Measurements from ENCODE around the gene KRTAP10-10. TPM values are rescaled to one million over a fixed set of nuclear protein-coding genes. Genes with fewer than 3 reads are reported as not detected.
"Not testable (repeated sequence)": the region's sequence is repeated elsewhere in the genome, so short reads cannot be mapped to it uniquely, and the experiment has no call there.

Gene KRTAP10-10
- total RNA-seq, 1 donor from 2014 or later, result not detected

DNA sequence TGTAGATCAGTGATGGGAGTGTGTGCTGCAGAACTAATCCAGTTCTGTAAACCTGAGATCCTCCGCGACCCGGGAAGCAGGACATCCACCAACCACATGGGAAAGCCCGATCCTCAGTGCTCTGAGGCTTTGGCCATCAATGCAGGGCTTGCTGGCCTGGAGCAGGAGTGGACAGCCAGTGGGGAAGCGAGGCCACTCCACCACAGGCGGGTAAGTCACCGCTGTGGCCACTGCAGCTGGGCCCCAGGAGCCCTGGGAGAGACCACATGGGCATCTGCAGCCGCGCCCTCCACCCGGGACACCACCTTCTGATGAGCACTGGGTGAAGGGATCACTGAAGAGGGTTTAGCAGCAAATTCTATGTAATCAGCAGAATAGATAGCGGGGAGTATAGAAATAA, 44.0 kb downstream of the KRTAP10-10 start:
- Mint-ChIP-seq H3K4me3 (no peak overlapping the region), H3K9me3 (no peaks in the 10 kb centered on the region), H3K36me3 (ENCODE audit: low read depth) (no peaks in the 10 kb centered on the region), H3K4me1 (no peaks in the 10 kb centered on the region), H3K27ac (no peak overlapping the region), H3K27me3 (peaks cover 36% of the 10 kb centered on the region)
- ChIA-PET CTCF (no interaction called here), POLR2A (no interaction called here)
- ATAC-seq (ENCODE audit: low read depth) (no peak), DNase-seq (no peak)
- intact Hi-C loops (cut with micrococcal nuclease), result no loop called here
- TF ChIP-seq, protein P1, sequence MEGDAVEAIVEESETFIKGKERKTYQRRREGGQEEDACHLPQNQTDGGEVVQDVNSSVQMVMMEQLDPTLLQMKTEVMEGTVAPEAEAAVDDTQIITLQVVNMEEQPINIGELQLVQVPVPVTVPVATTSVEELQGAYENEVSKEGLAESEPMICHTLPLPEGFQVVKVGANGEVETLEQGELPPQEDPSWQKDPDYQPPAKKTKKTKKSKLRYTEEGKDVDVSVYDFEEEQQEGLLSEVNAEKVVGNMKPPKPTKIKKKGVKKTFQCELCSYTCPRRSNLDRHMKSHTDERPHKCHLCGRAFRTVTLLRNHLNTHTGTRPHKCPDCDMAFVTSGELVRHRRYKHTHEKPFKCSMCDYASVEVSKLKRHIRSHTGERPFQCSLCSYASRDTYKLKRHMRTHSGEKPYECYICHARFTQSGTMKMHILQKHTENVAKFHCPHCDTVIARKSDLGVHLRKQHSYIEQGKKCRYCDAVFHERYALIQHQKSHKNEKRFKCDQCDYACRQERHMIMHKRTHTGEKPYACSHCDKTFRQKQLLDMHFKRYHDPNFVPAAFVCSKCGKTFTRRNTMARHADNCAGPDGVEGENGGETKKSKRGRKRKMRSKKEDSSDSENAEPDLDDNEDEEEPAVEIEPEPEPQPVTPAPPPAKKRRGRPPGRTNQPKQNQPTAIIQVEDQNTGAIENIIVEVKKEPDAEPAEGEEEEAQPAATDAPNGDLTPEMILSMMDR (IDR thresholded peaks at IDR 0.05), result no peak

DNA sequence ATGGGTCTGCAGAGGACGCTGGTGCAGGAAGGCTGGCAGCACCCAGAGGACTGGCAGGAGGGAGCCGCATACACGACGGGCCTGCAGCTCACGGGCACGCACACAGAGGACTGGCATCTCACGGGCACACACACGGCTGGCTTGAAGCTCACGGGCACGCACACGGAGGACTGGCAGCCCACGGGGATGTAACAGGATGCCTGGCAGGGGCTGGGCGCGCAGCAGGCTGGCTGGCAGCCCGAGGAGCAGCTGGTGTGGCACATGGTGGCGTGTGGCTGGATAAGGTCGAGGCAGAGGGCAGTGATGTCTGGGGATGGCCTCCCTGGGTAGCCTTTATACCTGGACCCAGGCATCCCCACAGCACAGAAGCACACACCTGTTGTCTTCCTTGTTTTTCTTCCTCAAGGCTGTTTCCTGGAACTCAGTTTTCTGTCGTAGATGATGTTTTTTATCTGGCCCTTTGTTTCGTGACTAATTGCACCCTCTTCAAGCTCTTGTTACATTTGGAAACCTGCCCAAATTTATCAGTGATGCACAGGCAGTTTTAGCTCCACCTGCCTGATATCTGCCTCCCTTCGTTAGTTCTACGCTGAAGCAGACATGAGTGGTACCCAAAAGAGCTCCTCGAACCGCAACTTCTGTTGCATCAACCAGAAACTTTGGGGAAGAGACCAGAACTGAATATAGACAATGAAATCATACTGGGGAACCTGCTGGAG, 44.9 kb downstream of the KRTAP10-10 start, which contains the start of gene KRTAP12-1:
Gene KRTAP12-1, minus strand, starts transcription at position 303 of the 719 bp plus-strand sequence. Its CDS starts 40 bp downstream, at position 263.
- ATAC-seq (ENCODE audit: low read depth) (no peak), DNase-seq (no peak)
- intact Hi-C loops (cut with micrococcal nuclease), result no loop called here
- no peaks in the 10 kb centered on the region for H3K9me3 Mint-ChIP-seq
- no peaks in the 10 kb centered on the region for H3K4me1 Mint-ChIP-seq
- H3K27me3 Mint-ChIP-seq, result peaks cover 37% of the 10 kb centered on the region
- H3K27ac Mint-ChIP-seq, result no peak within 1 kb of the TSS
- CTCF ChIA-PET, result no interaction called here
- no peak within 1 kb of the TSS for H3K4me3 Mint-ChIP-seq
- POLR2A ChIA-PET, result no interaction called here
- TF ChIP-seq, protein P1 (IDR thresholded peaks at IDR 0.05), result no peak
- no peaks in the 10 kb centered on the region for H3K36me3 Mint-ChIP-seq (ENCODE audit: low read depth)

DNA sequence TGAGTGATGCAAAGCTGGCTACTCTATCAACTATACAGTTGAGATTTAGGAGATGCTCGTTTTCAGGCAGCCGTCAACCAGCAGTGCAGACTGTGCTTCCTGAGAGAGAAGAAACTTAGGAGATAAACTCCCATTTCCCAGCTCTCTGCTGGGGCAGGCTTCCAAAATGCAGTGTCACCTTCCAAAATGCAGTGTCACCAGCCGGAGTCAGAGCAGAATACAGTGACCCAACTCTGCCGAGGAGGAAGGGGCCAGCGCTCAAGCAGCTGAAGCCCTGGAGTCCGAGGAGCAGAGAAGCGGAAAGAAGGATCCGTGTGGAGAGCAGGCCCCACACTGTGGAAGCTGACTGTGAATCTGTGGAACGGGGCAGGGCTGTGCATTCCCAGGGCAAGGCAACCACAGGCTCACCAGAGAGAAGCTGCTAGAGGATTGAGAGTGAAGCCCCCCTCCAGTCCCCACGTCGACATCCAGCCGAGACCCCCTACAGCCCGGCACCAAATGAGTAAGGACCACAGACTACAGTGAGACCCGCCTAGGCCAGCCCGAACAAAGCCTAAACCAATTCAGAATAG, 45.5 kb downstream of the KRTAP10-10 start:
- Mint-ChIP-seq H3K4me3 (no peak overlapping the region), H3K9me3 (no peaks in the 10 kb centered on the region), H3K4me1 (no peaks in the 10 kb centered on the region), H3K27me3 (peaks cover 42% of the 10 kb centered on the region), H3K27ac (no peak overlapping the region), H3K36me3 (ENCODE audit: low read depth) (no peaks in the 10 kb centered on the region)
- DNase-seq, result no peak
- ATAC-seq (ENCODE audit: low read depth), result no peak
- intact Hi-C loops (cut with micrococcal nuclease), result no loop called here
- CTCF ChIA-PET, result no interaction called here
- TF ChIP-seq, protein P1 (IDR thresholded peaks at IDR 0.05), result no peak
- POLR2A ChIA-PET, result no interaction called here

DNA sequence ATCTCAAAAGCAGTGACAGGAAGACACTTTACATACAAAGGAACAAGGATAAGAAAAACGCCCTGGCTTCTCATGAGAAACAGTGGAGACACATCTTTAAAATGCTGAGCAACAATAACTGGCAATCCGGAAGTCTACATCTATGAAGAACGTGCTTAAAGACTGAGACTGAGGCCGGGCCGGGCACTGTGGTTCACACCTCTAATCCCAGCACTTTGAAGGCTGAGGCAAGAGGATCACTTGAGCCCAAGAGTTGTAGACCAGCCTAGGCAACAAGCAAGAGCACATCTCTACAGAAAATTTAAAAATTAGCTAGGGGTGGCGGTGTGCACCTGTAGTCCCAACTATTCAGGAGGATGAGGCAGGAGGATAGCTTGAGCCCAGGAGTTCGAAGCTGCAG, 46.9 kb downstream of the KRTAP10-10 start:
- DNase-seq, result no peak
- H3K4me1 Mint-ChIP-seq, result no peaks in the 10 kb centered on the region
- H3K9me3 Mint-ChIP-seq, result no peaks in the 10 kb centered on the region
- ChIA-PET CTCF (no interaction called here), POLR2A (no interaction called here)
- no peak overlapping the region for H3K4me3 Mint-ChIP-seq
- no peaks in the 10 kb centered on the region for H3K36me3 Mint-ChIP-seq (ENCODE audit: low read depth)
- intact Hi-C loops (cut with micrococcal nuclease), result no loop called here
- H3K27ac Mint-ChIP-seq, result no peak overlapping the region
- ATAC-seq (ENCODE audit: low read depth), result no peak
- TF ChIP-seq, protein P1 (IDR thresholded peaks at IDR 0.05), result no peak
- H3K27me3 Mint-ChIP-seq, result peaks cover 43% of the 10 kb centered on the region

DNA sequence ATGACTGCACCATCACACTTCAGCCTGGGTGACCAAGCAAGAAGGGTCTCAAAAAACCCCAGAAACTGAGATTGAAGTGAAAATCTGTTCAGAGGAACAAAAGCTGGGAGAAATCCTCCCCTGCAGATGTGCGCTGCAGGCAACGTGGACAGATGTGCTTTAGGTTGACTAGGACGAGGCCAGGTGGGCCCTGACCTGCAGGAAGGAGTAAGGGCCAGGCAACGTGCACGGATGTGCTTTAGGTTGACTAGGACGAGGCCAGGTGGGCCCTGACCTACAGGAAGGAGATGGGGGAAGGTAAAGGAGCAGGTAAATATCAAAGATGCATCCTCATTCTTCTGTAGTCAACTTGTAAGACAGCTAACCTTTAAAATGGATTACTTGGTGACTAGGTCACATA, 47.3 kb downstream of the KRTAP10-10 start:
- TF ChIP-seq, protein P1 (IDR thresholded peaks at IDR 0.05), result no peak
- no peak for DNase-seq
- intact Hi-C loops (cut with micrococcal nuclease), result no loop called here
- Mint-ChIP-seq H3K9me3 (no peaks in the 10 kb centered on the region), H3K27me3 (peaks cover 43% of the 10 kb centered on the region), H3K36me3 (ENCODE audit: low read depth) (no peaks in the 10 kb centered on the region), H3K4me3 (no peak overlapping the region), H3K27ac (no peak overlapping the region), H3K4me1 (no peaks in the 10 kb centered on the region)
- ChIA-PET POLR2A (no interaction called here), CTCF (no interaction called here)
- ATAC-seq (ENCODE audit: low read depth), result no peak

DNA sequence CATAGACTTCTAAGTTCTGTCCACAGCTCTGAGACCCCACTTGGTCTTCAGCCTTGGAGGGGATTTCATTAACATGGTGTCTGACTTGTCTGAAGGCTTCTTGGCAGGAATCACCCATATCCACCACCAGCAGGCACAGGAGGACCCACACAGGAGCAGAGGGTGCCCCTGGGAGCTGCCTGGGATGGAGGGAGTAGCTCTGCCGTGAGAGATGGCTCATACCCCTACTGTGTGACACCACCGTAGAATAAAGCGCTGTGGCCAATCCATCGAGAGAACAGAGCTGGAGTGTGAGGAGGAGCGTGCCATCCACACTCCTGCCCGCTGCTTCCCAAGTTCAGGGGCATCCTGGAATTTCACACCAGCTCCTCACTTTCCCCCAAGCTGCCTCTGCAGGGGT, 47.9 kb downstream of the KRTAP10-10 start:
- DNase-seq; H3K4me3 Mint-ChIP-seq; CTCF ChIA-PET; H3K4me1 Mint-ChIP-seq; POLR2A ChIA-PET; intact Hi-C loops (cut with micrococcal nuclease); H3K36me3 Mint-ChIP-seq (ENCODE audit: low read depth); H3K9me3 Mint-ChIP-seq; H3K27ac Mint-ChIP-seq; ATAC-seq (ENCODE audit: low read depth): not testable (repeated sequence)
- peaks cover 40% of the 10 kb centered on the region for H3K27me3 Mint-ChIP-seq

Measured in activated B cell treated with CpG ODN at 0.5 μM for 24 hours (primary cell).